H1 (cell line): ENCODE data around the gene ADAM12. TPM values are rescaled to one million over a fixed set of nuclear protein-coding genes. Genes with fewer than 3 reads are reported as not detected.

Source experiments
- CTCF ChIA-PET: fragments of 300-600 bp; sonication (Branson Sonifier 250); formaldehyde crosslinking; loops from one replicate; lab custom pipeline; 2021; ENCODE audit not compliant: partially characterized antibody; lab: Charles Lee
- POLR2A ChIA-PET: fragments of 300-600 bp; sonication (Branson Sonifier 250); formaldehyde crosslinking; loops from one replicate; lab custom pipeline; 2021; ENCODE audit warnings: inconsistent platforms; ENCODE audit not compliant: partially characterized antibody; lab: Charles Lee
- DNase-seq, 2 experiments: peaks; one replicate each; pipeline versions ENCODE4 v3.0.0 to v3.0.0-alpha.2; 2010 to 2022; ENCODE audit warnings: low spot score in 2 of 2, low read depth in 1 of 2, mixed read lengths in 1 of 2
- FAIRE-seq: peaks from 2 replicates; lab custom pipeline; 2011; peaks lifted over from hg19 to GRCh38; lab: Jason Lieb, UNC
- H2AFZ ChIP-seq: 2 replicates; pipeline ENCODE4 v1.8.1; 2012; ENCODE audit warnings: low read length, inconsistent platforms
- H2AK5ac ChIP-seq: 2 replicates; pipeline ENCODE4 v1.6.1; 2013; ENCODE audit warnings: low read depth, low read length
- H2BK120ac ChIP-seq: replicated peaks from 2 replicates; pipeline ENCODE3; 2013; ENCODE audit warnings: low read depth, low read length, inconsistent platforms
- H2BK12ac ChIP-seq: 2 replicates; pipeline ENCODE4 v1.6.1; 2013; ENCODE audit warnings: low read depth, low read length
- H2BK15ac ChIP-seq: 2 replicates; pipeline ENCODE4 v1.6.1; 2013; ENCODE audit warnings: low read length
- H2BK20ac ChIP-seq: 2 replicates; pipeline ENCODE4 v1.6.1; 2013; ENCODE audit warnings: low read length
- H2BK5ac ChIP-seq: 2 replicates; pipeline ENCODE4 v1.6.1; 2013; ENCODE audit warnings: low read depth, low read length
- H3K14ac ChIP-seq: 2 replicates; pipeline ENCODE4 v1.6.1; 2013; ENCODE audit warnings: inconsistent platforms; ENCODE audit not compliant: insufficient read length
- H3K18ac ChIP-seq: 2 replicates; pipeline ENCODE4 v1.6.1; 2013; ENCODE audit warnings: low read length; ENCODE audit errors: extremely low read depth
- H3K23ac ChIP-seq: 2 replicates; pipeline ENCODE4 v1.6.1; 2013; ENCODE audit warnings: inconsistent platforms; ENCODE audit not compliant: insufficient read length
- H3K23me2 ChIP-seq: 2 replicates; pipeline ENCODE4 v1.6.1; 2013; ENCODE audit warnings: low read depth, low read length
- H3K27ac ChIP-seq: 2 replicates; pipeline ENCODE4 v1.6.1; 2011; ENCODE audit warnings: low read depth, low read length, inconsistent platforms
- H3K27me3 ChIP-seq, 4 experiments: replicated peaks in 1 of 4; 1 replicate in 1 of 4; 2 replicates in 3 of 4; pipeline versions ENCODE4 v1.6.1 to v1.8.1; 2011 to 2013; ENCODE audit warnings: low read length in 3 of 4, mild to moderate bottlenecking in 3 of 4, inconsistent platforms in 2 of 4, mixed read lengths in 2 of 4, moderate library complexity in 1 of 4; ENCODE audit not compliant: control insufficient read depth in 3 of 4, insufficient read depth in 3 of 4; ENCODE audit errors: extremely low read depth in 1 of 4
- H3K36me3 ChIP-seq, 4 experiments: 2 replicates each; pipeline versions ENCODE4 v1.6.1 to v1.8.1; 2011 to 2013; ENCODE audit warnings: mild to moderate bottlenecking in 4 of 4, low read length in 3 of 4, moderate library complexity in 2 of 4, control low read depth in 1 of 4, inconsistent platforms in 1 of 4; ENCODE audit not compliant: insufficient read depth in 4 of 4, control insufficient read depth in 2 of 4
- H3K4ac ChIP-seq: replicated peaks from 2 replicates; pipeline ENCODE3; 2013; ENCODE audit warnings: low read length, low read depth, mixed read lengths, inconsistent platforms; ENCODE audit not compliant: insufficient read length
- H3K4me1 ChIP-seq, 4 experiments: replicated peaks in 1 of 4; 1 replicate in 1 of 4; 2 replicates in 3 of 4; pipeline versions ENCODE4 v1.6.1 to v1.8.1; 2011 to 2013; ENCODE audit warnings: low read length in 3 of 4, inconsistent platforms in 2 of 4, mixed read lengths in 1 of 4; ENCODE audit not compliant: insufficient read depth in 4 of 4, control insufficient read depth in 3 of 4
- H3K4me2 ChIP-seq, 2 experiments: 2 replicates each; pipeline versions ENCODE4 v1.6.1 to v1.8.1; 2011 to 2013; ENCODE audit warnings: low read depth in 2 of 2, low read length in 2 of 2, control low read depth in 1 of 2, inconsistent platforms in 1 of 2, mild to moderate bottlenecking in 1 of 2; ENCODE audit not compliant: insufficient read depth in 1 of 2
- H3K4me3 ChIP-seq, 4 experiments: fragments of 200-600, 300-600 bp in 1 of 4; sonication (generic), shearing (Covaris generic), sonication (Bioruptor Twin) in 1 of 4; 2 replicates each; pipeline versions ENCODE4 v1.5.1 to v1.8.1; 2011 to 2016; ENCODE audit warnings: low read length in 4 of 4, low read depth in 3 of 4, control low read depth in 2 of 4, inconsistent platforms in 2 of 4, mild to moderate bottlenecking in 2 of 4, mixed read lengths in 1 of 4, moderate library complexity in 1 of 4; ENCODE audit not compliant: insufficient read depth in 2 of 4; ENCODE audit errors: extremely low read depth in 1 of 4
- H3K56ac ChIP-seq: replicated peaks from 2 replicates; pipeline ENCODE3; 2013; ENCODE audit warnings: low read depth, mild to moderate bottlenecking, mixed read lengths, low read length, inconsistent platforms; ENCODE audit not compliant: insufficient read length
- H3K79me1 ChIP-seq: 2 replicates; pipeline ENCODE4 v1.6.1; 2013; ENCODE audit warnings: low read depth, low read length, control low read depth
- H3K79me2 ChIP-seq, 2 experiments: 2 replicates each; pipeline versions ENCODE4 v1.6.1 to v1.8.1; 2012 to 2013; ENCODE audit warnings: low read length in 2 of 2, mild to moderate bottlenecking in 2 of 2, inconsistent platforms in 1 of 2; ENCODE audit not compliant: insufficient read depth in 2 of 2, control insufficient read depth in 1 of 2
- H3K9ac ChIP-seq, 4 experiments: replicated peaks in 1 of 4; 1 replicate in 1 of 4; 2 replicates in 3 of 4; pipeline versions ENCODE4 v1.6.1 to v1.8.1; 2011 to 2013; ENCODE audit warnings: low read depth in 3 of 4, low read length in 3 of 4, control low read depth in 2 of 4, mild to moderate bottlenecking in 2 of 4, moderate library complexity in 2 of 4, inconsistent platforms in 1 of 4; ENCODE audit errors: extremely low read depth in 1 of 4
- H3K9me3 ChIP-seq, 2 experiments: 2 replicates each; pipeline versions ENCODE4 v1.6.1 to v1.8.1; 2012 to 2013; ENCODE audit warnings: mild to moderate bottlenecking in 2 of 2, moderate library complexity in 2 of 2, control low read depth in 1 of 2, inconsistent platforms in 1 of 2, low read depth in 1 of 2, low read length in 1 of 2, mixed read lengths in 1 of 2; ENCODE audit not compliant: insufficient read depth in 2 of 2
- H4K20me1 ChIP-seq, 2 experiments: replicated peaks in 1 of 2; 2 replicates each; pipeline versions ENCODE3 to v1.8.1; 2011 to 2013; ENCODE audit warnings: inconsistent platforms in 2 of 2, low read length in 2 of 2, mild to moderate bottlenecking in 1 of 2; ENCODE audit not compliant: insufficient read depth in 2 of 2, control insufficient read depth in 1 of 2
- H4K5ac ChIP-seq: 2 replicates; pipeline ENCODE4 v1.6.1; 2013; ENCODE audit warnings: low read length, low read depth, mixed read lengths, inconsistent platforms; ENCODE audit not compliant: insufficient read length
- H4K8ac ChIP-seq: 2 replicates; pipeline ENCODE4 v1.8.0; 2013; ENCODE audit warnings: mild to moderate bottlenecking, moderate library complexity, low read length, inconsistent platforms; ENCODE audit not compliant: insufficient read depth; ENCODE audit errors: extremely low read depth
- H4K91ac ChIP-seq: replicated peaks from 2 replicates; pipeline ENCODE3; 2013; ENCODE audit warnings: low read length, mixed read lengths, inconsistent platforms; ENCODE audit not compliant: insufficient read length
- POLR2A ChIP-seq, 2 experiments: IDR thresholded peaks; 1 replicate in 1 of 2; 2 replicates in 1 of 2; pipeline ENCODE4 v1.6.1; 2011; ENCODE audit warnings: low read depth in 2 of 2, low read length in 2 of 2, mild to moderate bottlenecking in 2 of 2; ENCODE audit errors: control extremely low read depth in 1 of 2
- SUZ12 ChIP-seq: fragments of 200-600 bp; sonication (generic); IDR thresholded peaks from 2 replicates; pipeline ENCODE4 v1.6.1; 2012; ENCODE audit warnings: mild to moderate bottlenecking, inconsistent platforms, low read length, moderate library complexity, mixed read lengths
- TCF12 ChIP-seq: IDR thresholded peaks from 2 replicates; pipeline ENCODE4 v1.6.1; 2011; ENCODE audit warnings: low read depth, mild to moderate bottlenecking, low read length
- WGBS, 2 experiments: shearing (Covaris generic) in 1 of 2; methylation state at CpG; one replicate each; pipeline versions ENCODE4 v1.1.6 to v1.1.7; 2013 to 2015; ENCODE audit warnings: low lambda C conversion rate in 2 of 2, mixed read lengths in 2 of 2, inconsistent platforms in 1 of 2, low coverage in 1 of 2, missing lambda C conversion rate in 1 of 2; ENCODE audit not compliant: insufficient replicate concordance in 2 of 2, insufficient coverage in 1 of 2, insufficient read length in 1 of 2; ENCODE audit errors: extremely low coverage in 1 of 2, missing lambda C conversion rate in 1 of 2; 5-methylcytosine and 5-hydroxymethylcytosine counted together
- polyA plus RNA-seq, 7 experiments: library from polyadenylated mRNA; depleted of rRNA in 3 of 7; stranded (reverse) in 5 of 7; unstranded in 2 of 7; fragments of >200 nt in 5 of 7; fragments of 200-250 nt in 2 of 7; gene quantifications; 1 replicate in 5 of 7; 2 replicates in 1 of 7; 4 replicates in 1 of 7; pipeline versions ENCODE4 v1.2.1 to v1.2.3, GENCODE V29; 2011 to 2013; ENCODE audit warnings: missing spikeins in 2 of 7, mixed read lengths in 2 of 7
- total RNA-seq: library from RNA; stranded (reverse); fragmentation: NEBNext Ultra II Directional; extraction: Animal tissue kit (Norgen Biotek cat#: 25700); gene quantifications from 2 replicates; pipeline ENCODE4 v1.2.1, GENCODE V29; 2021

ADAM12 gene
- total and polyA plus RNA-seq, 2 of the 8 experiments (the other 6 are each of a cell fraction or from before 2014, with no cell fraction given) = 0.07 to 0.17 TPM

- Histone ChIP-seq H2BK5ac (no peak overlapping the region), H3K4me1 (no peaks in the 10 kb centered on the region), H3K79me1 (no peaks in the 10 kb centered on the region), H3K79me2 (no peaks in the 10 kb centered on the region; a peak in 1 of 4 replicates), H3K27ac (no peak overlapping the region), H3K18ac (no peak overlapping the region), H3K4ac (no peak overlapping the region), H3K9me3 (0 out of 4 replicates have a peak, but pooled peaks cover 0 to 2% of the 10 kb centered on the region in 2 experiments), H2AK5ac (no peak overlapping the region), H2BK15ac (no peak overlapping the region), H2BK20ac (no peak overlapping the region), H2BK120ac (no peak overlapping the region), H4K5ac (no peak overlapping the region), H3K9ac (no peak overlapping the region), H3K23ac (no peak overlapping the region), H3K23me2 (peaks cover 10% of the 10 kb centered on the region; the same call in 1 of the 2 replicates), H3K4me3 (no peak overlapping the region), H4K20me1 (peaks cover 0 to 9% of the 10 kb centered on the region in 2 experiments), H3K4me2 (no peak overlapping the region), H2BK12ac (no peak overlapping the region), H3K36me3 (no peaks in the 10 kb centered on the region), H2AFZ (no peak overlapping the region), H3K14ac (no peak overlapping the region), H4K91ac (no peak overlapping the region), H3K27me3 (no peaks in the 10 kb centered on the region), H4K8ac (no peak overlapping the region), H3K56ac (no peak overlapping the region)
- POLR2A ChIA-PET = no interaction called here
- DNase-seq (no peak), FAIRE-seq (no peak)
- TF ChIP-seq POLR2A (IDR thresholded peaks at IDR 0.05; ENCODE audit: control extremely low read depth in 1 of 2, low read depth in 2 of 2, low read length in 2 of 2) (no peak), SUZ12 (no peak), TCF12 (no peak)
- CTCF ChIA-PET = interaction anchor here (1.0 to 1.5 kb wide), 2 partner anchors 15 to 258 kb away, joined by 3 to 5 read pairs; no protein-coding TSS in a partner anchor
- 85% methylated on average over 8 of the region's 8 CpGs; no CpG with 5 or more reads in 1 of the 2 experiments for WGBS, 2 experiments
Observed at GRCh38 chr10:126255313-126255712, 133.0 kb downstream of the ADAM12 start.
